Measurements from ENCODE around the gene ERF.

Gene ERF

DNA sequence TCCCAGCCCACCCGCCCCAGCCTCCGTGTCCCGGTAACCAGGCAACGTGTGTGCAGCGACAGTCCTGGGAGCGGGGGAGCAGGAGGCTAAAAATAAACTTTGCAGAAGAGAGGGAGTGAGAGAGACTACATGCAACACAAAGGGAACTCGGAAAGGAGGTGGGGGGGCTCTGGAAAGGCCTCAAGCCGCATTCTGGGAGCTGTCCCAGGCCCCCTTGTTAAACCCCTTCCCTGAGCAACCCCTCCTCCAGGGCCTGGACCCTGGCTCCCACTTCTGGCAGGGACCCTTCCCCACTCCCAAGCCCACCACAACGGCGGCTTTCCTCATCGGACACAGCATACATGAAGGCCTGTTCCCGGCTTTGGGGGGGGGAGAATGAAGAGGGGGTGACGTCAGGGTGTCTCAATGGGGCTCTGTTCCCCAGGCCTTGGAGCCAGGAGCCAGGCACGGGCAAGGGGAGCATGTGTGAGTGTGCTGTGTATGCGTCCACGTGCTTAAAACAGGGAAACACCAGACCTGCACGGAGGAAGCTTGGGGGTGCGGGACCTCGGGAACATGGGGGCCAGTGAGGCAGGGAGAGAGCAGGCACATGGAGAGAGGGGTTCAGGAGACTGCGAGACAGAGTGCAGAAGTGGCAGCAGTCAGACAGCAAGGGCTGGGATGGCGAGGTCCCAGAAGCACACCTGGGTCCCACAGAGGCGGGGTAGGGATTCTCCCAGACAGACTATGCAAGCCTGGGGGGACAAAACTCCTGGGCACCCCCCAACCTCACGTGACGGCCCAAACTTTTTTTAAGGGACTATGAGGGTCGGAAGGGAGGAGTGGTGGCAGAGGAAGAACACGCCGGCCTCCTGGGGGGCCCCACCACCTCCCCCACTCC, 2.3 kb downstream of the ERF start:
- no peak for DNase-seq

DNA sequence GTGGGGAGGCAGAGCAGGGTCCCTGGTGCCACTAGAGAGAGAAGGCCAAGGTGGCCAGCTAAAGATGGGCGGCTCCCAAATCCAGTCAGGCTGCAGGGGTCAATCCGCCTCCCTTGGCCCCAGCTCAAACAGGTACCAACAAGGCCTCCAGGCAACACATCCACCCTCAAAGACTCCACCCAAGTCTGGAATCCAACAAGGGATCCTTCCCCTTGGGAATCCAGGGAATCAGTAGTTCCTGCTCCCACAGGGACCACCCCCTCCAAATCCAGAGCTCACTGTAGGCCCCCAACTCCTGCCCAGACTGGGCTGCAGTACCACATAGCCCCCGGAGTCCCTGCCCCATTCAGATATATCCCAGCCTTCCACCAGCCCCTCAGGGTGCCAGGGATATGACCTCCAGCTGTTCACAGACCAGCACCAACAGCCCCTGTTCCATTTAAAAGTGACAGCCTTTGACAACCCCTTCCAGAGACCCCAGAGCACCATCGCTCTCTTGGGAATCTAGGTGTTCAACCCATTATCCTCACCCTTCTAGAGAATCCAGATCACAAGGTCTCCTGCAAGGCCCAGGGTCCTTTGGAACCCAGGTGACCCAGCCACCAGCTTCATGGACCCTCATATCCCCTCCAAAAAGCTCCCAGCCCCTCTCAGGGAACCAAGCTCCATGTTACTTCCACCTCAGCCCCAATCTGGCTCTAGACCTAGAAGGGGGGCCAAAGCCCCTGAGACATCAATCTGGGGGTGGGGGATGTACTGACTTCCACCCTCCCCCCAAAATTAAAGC, 3.2 kb downstream of the ERF start:
- DNase-seq, result no peak

DNA sequence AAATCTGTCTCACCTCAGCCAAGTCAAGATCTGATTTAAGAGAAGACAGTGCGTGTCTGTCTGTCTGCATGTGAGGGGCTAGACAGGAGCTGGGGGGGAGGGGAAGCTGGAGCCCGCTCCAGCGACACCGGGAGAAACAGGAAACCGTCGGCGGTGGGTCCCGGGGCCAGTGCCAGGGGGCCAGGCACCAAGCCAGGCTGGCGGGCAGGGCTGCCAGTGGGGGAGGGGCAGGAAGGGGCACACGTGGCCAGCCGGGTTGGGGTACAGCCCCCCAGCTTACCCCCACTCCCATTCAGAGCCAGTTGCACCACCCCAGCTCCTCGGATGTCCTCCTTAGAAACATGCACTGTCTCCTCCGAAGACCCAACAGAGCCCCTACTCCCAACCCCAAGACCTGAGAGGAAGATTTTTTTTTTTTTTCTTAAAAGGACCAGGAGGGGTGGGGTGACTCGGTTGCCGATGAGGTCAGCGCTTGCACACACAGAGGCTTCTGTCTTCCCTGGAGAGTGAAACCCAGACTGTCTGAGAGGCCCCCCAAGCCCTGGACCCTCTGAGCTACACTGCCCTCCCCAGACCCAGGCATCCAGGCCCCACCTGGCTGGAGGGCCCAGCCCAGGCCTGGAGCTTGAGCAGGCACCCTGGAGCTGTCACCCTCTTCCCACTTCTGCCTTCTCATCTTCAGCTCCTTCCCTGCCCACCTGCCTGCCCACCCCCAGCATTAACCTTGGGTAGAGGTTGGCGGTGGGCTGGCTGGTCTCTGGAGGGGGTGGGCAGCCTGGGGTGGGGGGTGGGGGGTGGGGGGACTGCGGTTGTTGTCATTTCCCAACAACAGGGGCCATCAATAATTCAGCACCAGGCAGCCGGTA, 4.0 kb downstream of the ERF start:
- peak; percentile 49 for DNase-seq

DNA sequence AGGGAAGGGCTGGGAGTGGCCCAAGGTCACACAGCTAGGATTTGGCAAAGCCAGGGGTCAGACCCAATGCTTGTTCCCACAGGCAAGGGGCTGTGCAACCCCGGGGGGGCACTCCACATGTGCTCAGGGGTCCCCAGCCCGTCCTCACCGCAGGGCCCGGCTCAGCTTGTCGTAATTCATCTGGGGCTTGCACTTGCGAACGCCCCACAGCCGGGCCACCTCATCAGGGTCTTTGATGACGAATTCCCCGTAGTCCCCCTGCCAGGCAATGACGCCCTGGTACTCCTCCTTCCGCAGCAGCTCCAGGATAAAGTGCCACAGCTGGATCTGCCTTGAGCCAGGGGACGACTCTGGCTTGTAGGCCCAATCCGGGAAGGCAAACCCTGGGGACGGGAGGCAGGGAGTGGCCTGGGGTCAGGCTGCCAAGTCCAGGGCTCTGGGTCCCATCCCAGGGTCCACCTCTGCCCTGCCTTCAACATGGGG, 4.7 kb downstream of the ERF start:
- no peak for DNase-seq

DNA sequence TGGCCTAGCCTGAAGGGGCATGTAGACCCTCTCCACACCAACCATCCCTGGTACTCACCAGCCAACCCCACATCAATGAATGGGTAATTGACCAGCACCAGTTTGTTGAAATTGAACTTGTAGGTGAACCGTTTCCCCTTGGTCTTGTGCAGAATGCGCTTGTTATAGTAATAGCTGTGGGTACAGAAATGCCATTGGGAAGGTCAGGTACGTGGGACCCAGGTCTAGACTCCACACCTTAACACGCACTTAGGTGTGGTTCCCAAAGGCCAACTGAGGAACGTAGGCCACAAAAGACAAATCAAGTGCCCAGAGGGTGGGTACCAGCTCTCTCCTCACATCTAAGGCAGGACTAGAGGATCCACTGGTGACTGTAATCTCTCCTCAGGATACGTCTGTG, 5.2 kb downstream of the ERF start:
- DNase-seq, result no peak

DNA sequence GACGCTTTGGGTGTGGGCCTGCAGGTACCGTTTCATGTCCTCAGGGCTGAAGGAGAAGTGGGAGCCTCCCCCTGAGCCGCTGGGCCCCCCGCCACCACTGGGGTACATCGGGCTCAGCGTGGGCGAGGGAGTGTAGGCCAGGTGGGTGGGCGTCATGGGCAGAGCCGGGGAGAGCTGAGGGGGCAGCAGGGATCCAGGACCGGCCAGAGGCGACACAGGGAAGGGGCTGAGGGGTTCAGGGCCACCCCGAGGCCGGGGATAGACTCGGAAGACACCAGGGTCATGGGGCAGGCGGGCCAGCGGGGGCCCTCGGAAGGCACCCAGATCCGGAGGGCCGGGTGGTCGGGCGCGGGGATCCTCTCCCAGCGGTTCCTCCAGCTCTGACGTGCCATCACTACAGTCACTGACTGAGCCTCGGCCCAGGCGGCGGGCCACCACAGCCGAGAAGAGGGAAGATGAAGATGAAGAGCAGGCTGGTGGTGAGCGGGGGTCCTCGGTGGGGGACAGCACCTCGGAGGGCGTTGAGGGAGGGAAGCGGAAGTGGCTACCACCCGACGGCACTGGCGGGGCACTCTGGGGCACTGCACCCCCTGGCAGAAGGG, 5.7 kb downstream of the ERF start:
- DNase-seq, result no peak

DNA sequence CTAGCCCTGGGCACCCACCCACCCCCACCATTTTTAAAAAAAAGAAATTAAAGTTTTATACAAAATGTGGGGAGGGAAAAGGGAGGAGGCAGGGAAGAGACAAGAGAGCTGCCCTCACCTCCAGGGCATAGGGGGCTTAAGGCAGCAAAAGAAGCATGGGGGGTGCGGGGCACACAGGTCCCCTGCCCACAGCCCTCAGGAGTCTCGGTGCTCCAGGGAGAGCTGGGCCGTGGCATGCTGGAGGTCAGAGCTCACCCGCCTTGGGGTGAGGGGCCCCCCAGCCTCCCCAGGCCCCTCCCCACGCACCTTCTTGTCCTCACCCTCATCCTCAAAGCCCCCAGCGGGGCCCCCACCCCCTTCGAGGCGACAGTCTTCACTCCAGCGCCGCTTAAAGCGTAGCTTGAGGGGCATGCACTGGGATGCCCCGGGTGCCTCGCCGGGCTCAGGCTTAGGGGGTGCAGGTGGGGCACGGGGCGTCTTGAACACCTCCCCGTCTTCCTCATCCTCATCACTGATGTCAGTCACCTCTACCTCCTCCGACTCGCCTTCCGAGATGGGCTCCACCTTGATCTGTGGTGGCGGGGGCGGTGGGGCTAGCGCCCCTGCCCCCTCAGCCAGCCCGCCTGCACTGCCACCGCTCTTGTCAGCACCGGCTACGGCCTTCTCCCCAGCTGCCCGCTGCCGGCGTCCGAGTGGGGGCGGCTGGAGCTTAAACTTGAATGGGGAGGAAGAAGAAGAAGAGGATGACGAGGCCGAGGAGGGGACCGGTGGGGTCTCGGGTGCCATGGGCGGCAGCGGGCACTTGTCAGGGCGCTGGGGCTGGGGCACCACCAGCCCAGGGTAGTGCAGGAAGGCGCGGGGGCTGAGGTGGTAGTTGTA, 6.4 kb downstream of the ERF start:
- DNase-seq, result no peak

DNA sequence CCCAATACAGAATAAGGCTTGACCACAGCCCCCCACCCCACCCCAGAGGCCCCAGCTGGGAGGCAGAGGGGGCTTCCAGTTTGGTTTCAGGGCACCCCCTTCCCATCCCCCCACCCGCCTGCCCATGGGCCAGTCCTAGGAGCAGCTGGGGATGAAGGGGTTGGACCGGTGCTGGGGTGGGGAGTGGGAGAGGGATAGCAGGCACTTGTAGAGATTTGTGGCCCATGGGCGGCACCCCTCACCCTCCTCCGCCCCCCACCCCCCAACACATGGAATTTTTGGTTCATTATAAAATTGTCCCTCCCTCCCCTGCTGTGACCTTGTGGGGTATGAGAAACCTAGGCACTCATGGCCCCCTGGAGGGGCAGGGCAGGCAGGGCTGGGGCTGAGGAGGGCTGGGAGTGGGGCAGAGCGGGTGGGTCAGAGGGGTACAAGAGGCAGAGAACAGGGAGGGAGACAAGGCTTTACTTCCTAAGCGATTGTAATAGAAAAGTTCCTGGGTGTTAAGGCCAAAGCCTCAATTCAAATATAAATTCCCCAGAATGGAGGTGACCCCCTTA, 7.2 kb downstream of the ERF start:
- no peak for DNase-seq

DNA sequence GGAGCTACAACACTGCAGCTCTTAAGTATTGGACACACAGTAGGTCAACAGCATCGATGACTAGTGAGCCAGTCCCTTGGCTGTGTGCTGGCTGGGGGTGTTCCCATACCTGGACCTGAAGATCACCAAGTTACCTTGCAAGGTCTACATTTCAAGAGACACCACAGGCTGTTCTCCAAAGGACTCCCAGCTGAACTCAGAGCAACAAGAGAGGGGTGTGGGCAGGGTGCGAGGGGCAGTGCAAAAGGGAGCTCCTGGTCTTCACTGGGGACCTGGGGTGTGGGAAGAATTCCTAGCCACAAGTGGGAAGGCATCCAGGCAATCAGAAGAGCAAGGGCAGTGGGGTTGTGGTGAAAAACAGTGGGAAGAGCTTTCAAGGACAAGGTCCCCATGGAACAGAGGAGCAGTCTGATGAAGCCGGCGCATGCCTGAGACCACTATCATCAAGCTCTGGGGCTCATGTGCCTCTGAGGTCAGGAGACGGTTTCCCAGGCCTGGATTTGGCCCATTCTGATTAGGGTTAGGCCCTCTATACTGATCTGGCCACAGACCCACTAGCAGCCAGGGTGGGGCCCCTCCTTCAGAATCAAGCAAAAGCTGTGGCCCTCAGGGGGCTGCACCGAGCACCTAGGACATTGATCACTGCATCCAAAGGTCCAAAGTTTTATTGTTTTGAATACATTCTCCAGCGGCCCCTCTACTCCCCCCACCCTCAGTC, 7.8 kb downstream of the ERF start:
- DNase-seq, result no peak

DNA sequence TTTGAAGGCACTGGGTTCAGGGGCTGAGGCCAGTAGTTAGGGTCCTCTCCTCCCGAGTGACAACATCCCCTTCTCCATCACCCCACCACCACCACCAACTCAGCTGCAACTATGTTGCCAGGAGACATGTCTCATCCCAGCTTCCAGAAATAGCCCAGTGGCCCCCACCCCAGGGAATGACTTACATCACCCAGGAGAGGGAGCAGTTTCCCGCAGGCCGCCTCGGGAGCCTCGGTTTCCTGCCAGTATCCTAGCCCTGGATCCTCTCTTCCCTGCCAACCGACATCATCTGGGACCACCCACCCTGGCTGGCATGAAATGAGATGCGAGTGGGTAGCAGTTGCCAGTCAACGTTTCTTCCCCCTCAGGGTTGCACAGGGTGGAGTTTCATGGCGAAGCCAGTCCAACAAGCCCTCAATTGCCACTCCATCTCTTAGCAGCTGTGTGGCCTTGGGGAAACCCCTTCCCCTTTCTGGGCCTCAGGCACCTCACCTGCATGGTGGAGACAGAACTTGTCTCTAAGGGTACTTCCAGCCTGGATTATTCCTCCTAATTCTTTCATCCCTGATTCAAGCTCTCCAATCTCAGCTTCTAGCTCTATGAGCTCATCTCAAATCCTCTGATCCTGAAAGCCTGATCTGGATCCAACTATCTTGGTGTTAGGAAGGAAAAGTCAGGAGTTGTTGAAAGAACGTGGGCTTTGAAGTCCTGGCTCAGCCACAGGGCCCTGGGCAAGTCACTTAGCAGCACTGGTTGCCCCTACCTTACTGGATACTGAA, 8.6 kb downstream of the ERF start:
- DNase-seq, result no peak

DNA sequence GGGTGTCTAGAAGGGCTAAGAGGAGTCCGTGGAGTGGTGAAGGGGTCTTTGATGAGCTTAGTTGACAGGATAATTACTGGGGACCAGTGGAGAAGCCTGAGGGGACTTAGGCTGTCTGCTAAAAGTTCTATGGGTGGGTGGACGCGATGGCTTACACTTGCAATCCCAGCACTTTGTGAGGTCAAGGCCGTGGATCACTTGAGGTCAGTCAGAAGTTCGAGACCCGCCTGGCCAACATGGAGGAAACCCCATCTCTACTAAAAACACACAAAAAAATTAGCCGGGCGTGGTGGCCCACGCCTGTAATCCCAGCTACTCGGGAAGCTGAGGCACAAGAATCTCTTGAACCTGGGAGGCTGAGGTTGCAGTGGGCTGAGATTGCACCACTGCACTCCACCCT, 9.7 kb downstream of the ERF start:
- DNase-seq, result peak; percentile 31

DNA sequence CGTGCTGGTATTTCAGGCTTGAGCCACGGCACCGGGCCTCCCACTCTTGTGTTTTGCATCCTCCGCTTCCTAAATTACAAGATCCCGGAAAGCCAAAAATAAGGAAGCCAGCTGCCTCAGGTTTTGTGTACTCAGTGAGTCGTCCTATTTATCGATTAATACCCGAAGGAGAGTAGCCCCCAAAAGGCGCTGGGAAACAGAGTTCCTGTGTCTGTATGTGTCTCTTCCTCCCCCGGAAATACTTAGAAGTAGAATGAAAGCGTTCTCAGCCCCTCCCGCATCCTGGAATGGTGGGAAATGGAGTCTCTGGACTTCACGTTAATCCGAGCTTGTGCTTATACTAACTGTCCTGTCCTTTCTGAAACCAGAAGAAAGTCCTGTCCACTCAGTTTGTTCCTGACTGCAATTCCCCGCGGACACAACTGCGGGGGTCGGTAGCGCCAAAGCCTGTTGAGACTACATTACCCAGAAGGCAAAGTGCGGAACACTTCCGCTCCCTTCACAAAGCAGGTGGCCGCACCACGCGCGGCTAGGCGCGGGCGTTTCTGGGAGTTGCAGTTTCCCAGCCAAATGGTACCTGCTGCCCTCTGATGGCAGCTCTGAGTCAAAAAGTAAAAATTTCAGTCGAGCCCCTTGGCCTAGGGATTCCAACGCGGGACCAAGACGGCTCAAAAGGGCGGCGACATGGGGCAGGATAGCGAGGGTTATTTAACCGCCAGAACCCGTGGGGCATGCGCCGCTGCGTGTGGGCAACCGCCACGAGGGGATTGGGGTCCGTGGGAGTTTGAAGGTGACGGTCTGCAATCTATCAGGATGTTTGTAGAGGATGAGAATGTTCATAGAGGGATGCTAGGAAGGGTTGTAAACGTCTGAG, 10.3 kb downstream of the ERF start:
- peak; percentile 92 for DNase-seq

DNA sequence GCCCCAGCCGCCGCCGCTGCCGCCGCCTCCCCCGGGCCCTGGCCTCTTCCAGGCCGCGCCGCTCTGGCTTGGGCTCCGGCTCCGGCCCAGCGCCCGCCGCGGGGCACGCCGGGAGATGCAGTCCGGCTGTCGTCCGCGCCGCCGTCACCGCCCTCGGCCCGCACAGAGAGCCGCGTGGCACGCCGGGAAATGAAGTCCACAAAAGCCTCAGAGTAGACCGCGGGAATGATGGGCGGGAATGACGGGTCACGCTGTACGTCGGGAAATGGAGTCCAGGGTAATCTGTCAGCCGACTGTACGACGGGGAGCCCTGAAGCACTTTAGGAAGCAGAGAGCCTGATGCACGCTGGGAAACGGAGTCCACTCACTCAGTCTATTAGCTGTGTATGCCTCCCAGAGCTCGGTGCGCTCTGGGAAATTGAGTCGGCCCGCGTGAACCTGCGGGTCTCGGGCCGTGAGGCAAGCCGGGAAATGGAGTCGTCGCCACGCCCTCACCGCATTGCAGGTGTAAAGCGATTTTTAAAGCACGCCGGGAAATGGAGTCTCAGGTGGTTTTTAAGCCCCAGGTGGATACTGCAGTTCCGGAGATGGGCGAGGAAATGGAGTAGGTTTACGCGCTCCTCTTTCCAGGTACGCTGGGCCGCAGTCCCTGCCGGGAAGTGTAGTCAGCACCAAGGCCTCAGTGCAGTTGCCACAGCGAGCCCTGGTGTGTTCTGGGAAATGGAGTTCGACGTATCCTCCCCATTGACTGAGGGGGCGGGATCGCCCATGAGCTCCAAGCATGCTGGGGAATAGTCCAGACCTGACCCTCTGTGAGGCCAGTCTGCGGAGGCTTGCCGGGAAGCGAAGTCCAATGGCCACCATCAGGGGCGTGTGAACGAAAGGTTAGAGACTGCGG, 12.2 kb downstream of the ERF start, which contains the start of gene GSK3A:
Gene GSK3A, minus strand, starts transcription at position 91 of the 898 bp plus-strand sequence. CDS start 137 bp downstream, outside the sequence.
- DNase-seq, result peak; percentile 95

DNA sequence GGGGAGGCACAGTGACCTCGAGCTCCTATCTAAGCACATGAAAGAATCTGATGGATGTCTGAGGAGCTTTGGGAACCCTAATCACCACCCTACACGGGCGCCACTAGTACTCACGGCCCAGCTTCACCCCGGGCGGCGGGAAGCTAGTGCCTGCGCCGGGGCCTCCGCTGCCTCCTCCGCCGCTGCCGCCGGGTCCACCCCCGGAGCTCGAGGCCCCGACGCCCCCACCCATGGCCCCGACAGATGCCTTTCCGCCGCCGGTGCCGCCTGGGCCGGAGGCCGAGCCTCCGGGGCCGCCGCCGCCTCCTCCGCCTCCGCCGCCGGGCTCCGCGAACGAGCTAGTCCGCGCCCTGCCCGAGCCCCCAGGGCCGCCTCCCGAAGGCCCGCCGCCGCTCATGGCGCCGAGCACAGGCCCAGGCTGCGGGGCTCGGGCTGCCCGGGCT, 12.8 kb downstream of the ERF start:
- no peak for DNase-seq

DNA sequence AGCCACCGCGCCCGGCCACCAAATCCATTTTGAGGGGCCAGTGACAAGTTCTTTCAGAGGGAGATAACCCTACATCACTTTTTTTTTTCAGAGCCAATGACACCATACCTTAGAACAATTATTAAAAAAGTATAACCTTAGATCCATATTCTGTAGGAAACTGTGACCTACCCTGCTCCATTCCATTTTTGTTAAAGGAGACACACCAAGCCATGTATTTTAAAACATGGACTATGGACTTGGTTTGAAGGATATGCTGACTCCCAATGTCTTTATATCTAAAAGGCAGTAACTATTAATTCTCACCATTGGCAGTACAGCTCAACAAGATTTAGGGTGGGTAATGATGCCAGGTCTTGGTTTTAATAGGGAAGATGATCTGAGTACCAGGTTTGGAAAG, 13.6 kb downstream of the ERF start:
- no peak for DNase-seq

DNA sequence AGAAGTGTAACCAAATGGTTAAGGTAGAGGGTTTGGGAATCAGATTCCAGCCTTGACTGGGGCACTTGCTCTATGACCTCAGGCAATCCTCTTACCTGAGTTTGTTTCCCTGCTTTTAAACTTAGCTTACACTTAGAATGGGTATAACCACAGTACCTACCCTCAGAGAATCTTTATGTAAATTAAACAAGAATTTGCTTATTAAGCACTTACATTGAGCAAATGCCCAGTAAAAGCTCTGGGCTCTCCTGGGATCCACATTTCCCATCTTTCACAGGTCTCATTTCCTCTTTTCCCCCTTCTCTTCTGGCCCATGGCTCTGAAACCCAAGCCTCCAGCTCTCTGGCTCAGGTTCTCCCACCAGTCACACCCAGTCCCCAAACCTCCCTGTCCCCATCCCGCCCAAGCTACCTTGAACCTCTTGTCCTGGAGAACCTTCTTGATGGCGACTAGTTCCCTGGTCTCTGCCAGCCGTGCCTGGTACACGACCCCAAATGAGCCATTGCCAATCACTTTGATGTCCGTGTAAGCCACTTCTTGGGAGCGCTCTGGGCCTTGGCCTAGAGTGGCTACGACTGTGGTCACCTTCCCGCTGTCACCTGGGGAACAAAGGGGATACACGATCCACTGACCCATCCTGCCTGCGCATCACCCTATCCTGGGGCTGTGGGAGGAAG, 15.2 kb downstream of the ERF start:
- DNase-seq, result no peak

DNA sequence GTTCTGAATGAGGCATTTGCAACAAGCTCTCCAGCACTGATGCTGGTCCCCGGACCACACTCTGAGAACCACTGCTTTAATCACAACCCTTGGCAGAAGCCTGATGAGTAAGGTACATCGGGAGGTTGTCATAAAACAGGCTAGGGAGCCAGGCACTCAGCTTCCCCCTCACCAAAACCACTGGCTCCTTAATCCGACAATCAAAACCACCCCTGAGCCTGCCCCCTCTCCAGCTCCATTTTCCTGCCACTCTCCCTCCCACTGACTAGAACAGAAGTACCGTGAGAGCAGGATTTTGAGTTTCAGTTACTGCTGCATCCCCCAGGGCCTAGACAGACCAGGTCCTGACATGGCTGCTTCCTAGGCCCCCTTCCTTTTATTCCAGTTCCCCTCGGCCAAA, 19.7 kb downstream of the ERF start:
- DNase-seq, result no peak
